H9 (cell line): Measurements from ENCODE around the gene KLK7. TPM values are rescaled to one million over a fixed set of nuclear protein-coding genes. Genes with fewer than 3 reads are reported as not detected.
"Not testable (repeated sequence)": the region's sequence is repeated elsewhere in the genome, so short reads cannot be mapped to it uniquely, and the experiment has no call there.

Experiments
- DNase-seq: peaks from one replicate; pipeline ENCODE4 v3.0.0-alpha.2; 2017
- H2AFZ ChIP-seq: one replicate; pipeline ENCODE4 v1.6.1; 2013; ENCODE audit warnings: mild to moderate bottlenecking, low read length, control low read depth, moderate library complexity
- H2AK5ac ChIP-seq: 2 replicates; pipeline ENCODE4 v1.6.1; 2013; ENCODE audit warnings: low read length, control low read depth, mixed read lengths; ENCODE audit not compliant: insufficient read length
- H2BK120ac ChIP-seq: one replicate; pipeline ENCODE4 v1.6.1; 2013; ENCODE audit warnings: low read depth, mild to moderate bottlenecking, low read length, control low read depth, inconsistent platforms; ENCODE audit not compliant: poor library complexity, severe bottlenecking
- H2BK12ac ChIP-seq: 2 replicates; pipeline ENCODE4 v1.6.1; 2013; ENCODE audit warnings: low read length, control low read depth, mixed read lengths, low read depth; ENCODE audit not compliant: insufficient read length
- H2BK15ac ChIP-seq: 2 replicates; pipeline ENCODE4 v1.6.1; 2013; ENCODE audit warnings: low read depth, low read length, control low read depth
- H2BK20ac ChIP-seq: one replicate; pipeline ENCODE4 v1.6.1; 2013; ENCODE audit warnings: low read depth, mild to moderate bottlenecking, low read length, control low read depth, inconsistent platforms; ENCODE audit not compliant: poor library complexity, severe bottlenecking
- H2BK5ac ChIP-seq: 2 replicates; pipeline ENCODE4 v1.6.1; 2013; ENCODE audit warnings: low read length, control low read depth, mixed read lengths; ENCODE audit not compliant: insufficient read length
- H3K14ac ChIP-seq: 2 replicates; pipeline ENCODE4 v1.6.1; 2013; ENCODE audit warnings: low read length, control low read depth; ENCODE audit not compliant: insufficient read depth
- H3K18ac ChIP-seq: 2 replicates; pipeline ENCODE4 v1.6.1; 2013; ENCODE audit warnings: low read depth, mild to moderate bottlenecking, mixed read lengths, low read length, control low read depth; ENCODE audit not compliant: insufficient read length
- H3K23ac ChIP-seq: 2 replicates; pipeline ENCODE4 v1.6.1; 2013; ENCODE audit warnings: low read length, control low read depth, mixed read lengths, low read depth; ENCODE audit not compliant: insufficient read length
- H3K23me2 ChIP-seq: 2 replicates; pipeline ENCODE4 v1.6.1; 2013; ENCODE audit warnings: low read depth, mild to moderate bottlenecking, mixed read lengths, low read length, control low read depth; ENCODE audit not compliant: insufficient read length, poor library complexity, severe bottlenecking
- H3K27ac ChIP-seq: 2 replicates; pipeline ENCODE4 v1.5.1; 2013; ENCODE audit warnings: low read length, control low read depth, mixed read lengths, low read depth; ENCODE audit not compliant: insufficient read length
- H3K27me3 ChIP-seq: 2 replicates; pipeline ENCODE4 v1.6.1; 2013; ENCODE audit warnings: low read length, control low read depth, inconsistent platforms; ENCODE audit not compliant: insufficient read depth
- H3K4ac ChIP-seq: 2 replicates; pipeline ENCODE4 v1.6.1; 2013; ENCODE audit warnings: low read depth, mild to moderate bottlenecking, control low read depth, inconsistent platforms, low read length, moderate library complexity
- H3K4me1 ChIP-seq: 2 replicates; pipeline ENCODE4 v1.6.1; 2013; ENCODE audit warnings: low read length, control low read depth, inconsistent platforms; ENCODE audit not compliant: insufficient read depth
- H3K4me2 ChIP-seq: 2 replicates; pipeline ENCODE4 v1.6.1; 2013; ENCODE audit warnings: low read length, control low read depth, mixed read lengths; ENCODE audit not compliant: insufficient read length, insufficient read depth
- H3K56ac ChIP-seq: 2 replicates; pipeline ENCODE4 v1.6.1; 2013; ENCODE audit warnings: low read depth, mild to moderate bottlenecking, mixed read lengths, low read length, control low read depth; ENCODE audit not compliant: insufficient read length
- H3K79me1 ChIP-seq: 2 replicates; pipeline ENCODE4 v1.6.1; 2013; ENCODE audit warnings: low read depth, mild to moderate bottlenecking, moderate library complexity, low read length, control low read depth, inconsistent platforms; ENCODE audit not compliant: insufficient read depth, poor library complexity, severe bottlenecking
- H3K79me2 ChIP-seq: 2 replicates; pipeline ENCODE4 v1.6.1; 2013; ENCODE audit warnings: low read length, control low read depth, inconsistent platforms; ENCODE audit not compliant: insufficient read depth
- H3K9ac ChIP-seq: 2 replicates; pipeline ENCODE4 v1.6.1; 2013; ENCODE audit warnings: low read length, control low read depth, mixed read lengths; ENCODE audit not compliant: insufficient read length; ENCODE audit errors: extremely low read depth
- H3K9me3 ChIP-seq: one replicate; pipeline ENCODE4 v1.6.1; 2013; ENCODE audit warnings: low read depth, low read length, inconsistent platforms; ENCODE audit not compliant: control insufficient read depth
- H3T11ph ChIP-seq: one replicate; pipeline ENCODE4 v1.6.1; 2013; ENCODE audit warnings: mild to moderate bottlenecking, low read length, control low read depth, inconsistent platforms
- H4K20me1 ChIP-seq: one replicate; pipeline ENCODE4 v1.6.1; 2013; ENCODE audit not compliant: control insufficient read depth, insufficient read length, insufficient read depth
- H4K5ac ChIP-seq: 2 replicates; pipeline ENCODE4 v1.6.1; 2013; ENCODE audit warnings: low read depth, mild to moderate bottlenecking, mixed read lengths, low read length, control low read depth; ENCODE audit not compliant: insufficient read length
- H4K8ac ChIP-seq: replicated peaks from 2 replicates; pipeline ENCODE4 v1.6.1; 2013; ENCODE audit warnings: low read length, control low read depth, mixed read lengths, low read depth; ENCODE audit not compliant: insufficient read length
- H4K91ac ChIP-seq: 2 replicates; pipeline ENCODE4 v1.6.1; 2013; ENCODE audit warnings: low read depth, mild to moderate bottlenecking, moderate library complexity, mixed read lengths, low read length, control low read depth; ENCODE audit not compliant: insufficient read length
- H3K27ac Mint-ChIP-seq, 3 experiments: 2 replicates in 2 of 3; 3 replicates in 1 of 3; pipeline ENCODE4 v1.8.0; 2020 to 2021; ENCODE audit warnings: mixed read lengths in 3 of 3, mild to moderate bottlenecking in 1 of 3, moderate library complexity in 1 of 3
- H3K27me3 Mint-ChIP-seq: 2 replicates; pipeline ENCODE4 v1.8.0; 2021; ENCODE audit warnings: low read depth, mild to moderate bottlenecking, moderate library complexity, mixed read lengths
- H3K36me3 Mint-ChIP-seq, 3 experiments: 2 replicates in 2 of 3; 3 replicates in 1 of 3; pipeline ENCODE4 v1.8.0; 2020 to 2021; ENCODE audit warnings: low read depth in 3 of 3, mixed read lengths in 3 of 3; ENCODE audit not compliant: insufficient read depth in 1 of 3
- H3K4me1 Mint-ChIP-seq, 2 experiments: 2 replicates each; pipeline ENCODE4 v1.8.0; 2020; ENCODE audit warnings: mixed read lengths in 2 of 2
- H3K4me3 Mint-ChIP-seq, 2 experiments: 2 replicates in 1 of 2; 3 replicates in 1 of 2; pipeline ENCODE4 v1.8.0; 2020 to 2021; ENCODE audit warnings: mild to moderate bottlenecking in 2 of 2, mixed read lengths in 2 of 2, moderate library complexity in 1 of 2
- H3K9me3 Mint-ChIP-seq, 2 experiments: 2 replicates in 1 of 2; 3 replicates in 1 of 2; pipeline ENCODE4 v1.8.0; 2020; ENCODE audit warnings: mild to moderate bottlenecking in 2 of 2, mixed read lengths in 2 of 2, moderate library complexity in 1 of 2
- WGBS: extraction: QIAGEN DNeasy Blood & Tissue Kit; methylation state at CpG from one replicate; pipeline ENCODE4 v1.1.7; 2013; ENCODE audit warnings: missing lambda C conversion rate, low lambda C conversion rate, mixed read lengths; ENCODE audit not compliant: insufficient read length; ENCODE audit errors: extremely low coverage; 5-methylcytosine and 5-hydroxymethylcytosine counted together
- total RNA-seq: library from RNA; stranded (reverse); gene quantifications from 2 replicates; pipeline ENCODE4 v1.2.1, GENCODE V29; 2021
- TF ChIP-seq, protein P1 (sequence below): fragments of 200-600 bp; sonication (generic); conservative IDR thresholded peaks from 3 replicates; pipeline ENCODE4 v1.8.0; 2021; ENCODE audit warnings: antibody characterized with exemption, mild to moderate bottlenecking

KLK7 gene
- total RNA-seq, 1 experiment from 2014 or later: 0.52 TPM

DNA sequence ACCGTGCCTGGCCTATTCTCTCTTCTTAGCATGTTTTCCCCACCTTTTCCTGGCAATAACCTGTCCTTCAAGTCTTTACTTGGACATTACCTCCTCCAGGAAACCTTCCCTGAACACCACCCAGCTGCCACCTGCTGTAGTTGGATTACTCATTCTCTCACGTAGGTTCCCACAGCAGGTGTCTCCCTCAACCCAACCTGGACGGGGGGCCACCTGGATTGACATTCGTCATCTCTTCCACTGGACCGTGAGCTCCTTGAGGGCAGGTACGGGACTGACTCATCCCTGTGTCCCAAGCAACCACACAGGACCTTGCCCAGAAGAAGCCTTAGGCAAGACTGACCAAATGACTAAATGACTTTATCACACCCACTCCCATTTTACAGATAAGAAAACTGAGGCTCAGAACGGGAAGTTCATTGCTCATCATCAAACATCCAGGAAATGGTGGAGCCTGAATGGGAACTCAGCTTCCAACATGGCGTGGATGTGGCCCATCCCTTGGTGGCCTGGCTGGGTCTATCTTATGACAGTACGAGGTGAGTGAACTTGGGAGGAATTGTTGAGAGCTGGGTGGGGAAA is 10.8 kb downstream of the KLK7 start:
- no peaks in the 10 kb centered on the region for H4K20me1 ChIP-seq
- H4K8ac ChIP-seq: no peak overlapping the region
- no peaks in the 10 kb centered on the region for H3K79me2 ChIP-seq
- H3K4ac ChIP-seq: no peak overlapping the region
- no peaks in the 10 kb centered on the region for H3K36me3 Mint-ChIP-seq
- H3K9me3 Mint-ChIP-seq: no peaks in the 10 kb centered on the region
- no peak overlapping the region for H4K91ac ChIP-seq
- no peak overlapping the region for H3K4me2 ChIP-seq
- H3K4me1 Mint-ChIP-seq: peaks cover 28 to 56% of the 10 kb centered on the region in 2 experiments
- H2BK5ac ChIP-seq: no peak overlapping the region
- H2BK15ac ChIP-seq: no peak overlapping the region
- no peaks in the 10 kb centered on the region for H3K79me1 ChIP-seq
- H2BK12ac ChIP-seq: no peak overlapping the region
- no peak overlapping the region for H3K27ac ChIP-seq
- no peak overlapping the region for H3T11ph ChIP-seq
- H3K27me3 Mint-ChIP-seq: peaks cover 2% of the 10 kb centered on the region
- H3K4me3 Mint-ChIP-seq: no peak overlapping the region
- H3K56ac ChIP-seq: no peak overlapping the region
- no peaks in the 10 kb centered on the region for H3K9me3 ChIP-seq
- no peak overlapping the region for H2BK20ac ChIP-seq
- no peaks in the 10 kb centered on the region for H3K23me2 ChIP-seq
- no peak overlapping the region for H3K27ac Mint-ChIP-seq
- H2BK120ac ChIP-seq: no peak overlapping the region
- H2AFZ ChIP-seq: no peak overlapping the region
- H3K18ac ChIP-seq: no peak overlapping the region
- no peak overlapping the region for H3K14ac ChIP-seq
- H2AK5ac ChIP-seq: no peak overlapping the region
- no peaks in the 10 kb centered on the region for H3K27me3 ChIP-seq
- TF ChIP-seq, protein P1, sequence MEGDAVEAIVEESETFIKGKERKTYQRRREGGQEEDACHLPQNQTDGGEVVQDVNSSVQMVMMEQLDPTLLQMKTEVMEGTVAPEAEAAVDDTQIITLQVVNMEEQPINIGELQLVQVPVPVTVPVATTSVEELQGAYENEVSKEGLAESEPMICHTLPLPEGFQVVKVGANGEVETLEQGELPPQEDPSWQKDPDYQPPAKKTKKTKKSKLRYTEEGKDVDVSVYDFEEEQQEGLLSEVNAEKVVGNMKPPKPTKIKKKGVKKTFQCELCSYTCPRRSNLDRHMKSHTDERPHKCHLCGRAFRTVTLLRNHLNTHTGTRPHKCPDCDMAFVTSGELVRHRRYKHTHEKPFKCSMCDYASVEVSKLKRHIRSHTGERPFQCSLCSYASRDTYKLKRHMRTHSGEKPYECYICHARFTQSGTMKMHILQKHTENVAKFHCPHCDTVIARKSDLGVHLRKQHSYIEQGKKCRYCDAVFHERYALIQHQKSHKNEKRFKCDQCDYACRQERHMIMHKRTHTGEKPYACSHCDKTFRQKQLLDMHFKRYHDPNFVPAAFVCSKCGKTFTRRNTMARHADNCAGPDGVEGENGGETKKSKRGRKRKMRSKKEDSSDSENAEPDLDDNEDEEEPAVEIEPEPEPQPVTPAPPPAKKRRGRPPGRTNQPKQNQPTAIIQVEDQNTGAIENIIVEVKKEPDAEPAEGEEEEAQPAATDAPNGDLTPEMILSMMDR: no peak
- no peak overlapping the region for H3K23ac ChIP-seq
- H4K5ac ChIP-seq: no peak overlapping the region
- no peak overlapping the region for H3K9ac ChIP-seq
- no CpG with 5 or more reads among the region's 9 CpGs for WGBS
- H3K4me1 ChIP-seq: peaks cover 4% of the 10 kb centered on the region; the same call in 1 of the 2 replicates
- DNase-seq: no peak

DNA sequence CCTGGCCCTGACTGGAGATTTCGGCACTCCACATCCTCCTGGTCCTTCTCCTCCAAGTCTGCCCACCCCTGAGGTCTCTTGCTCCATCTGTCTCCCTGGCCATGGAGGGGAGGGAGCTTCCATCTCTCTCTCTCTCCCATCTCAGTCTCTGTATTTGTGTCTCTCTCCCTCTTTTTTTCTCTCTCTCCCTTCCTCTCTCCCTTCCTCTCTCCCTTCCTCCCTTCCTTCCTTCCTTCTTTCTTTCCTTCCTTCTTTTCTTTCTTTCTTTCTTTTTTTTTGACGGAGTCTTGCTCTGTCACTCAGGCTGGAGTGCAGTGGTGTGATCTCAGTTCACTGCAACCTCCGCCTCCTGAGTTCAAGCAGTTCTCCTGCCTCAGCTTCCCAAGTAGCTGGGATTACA is 13.9 kb downstream of the KLK7 start:
- not testable (repeated sequence) for H3K14ac ChIP-seq, H3T11ph ChIP-seq, H2BK12ac ChIP-seq, H3K4ac ChIP-seq, H4K20me1 ChIP-seq, H3K18ac ChIP-seq, H3K36me3 Mint-ChIP-seq, H3K9me3 ChIP-seq, H3K79me1 ChIP-seq, DNase-seq, H3K9me3 Mint-ChIP-seq, H2BK20ac ChIP-seq, H3K4me2 ChIP-seq, H3K56ac ChIP-seq, H3K9ac ChIP-seq, H2BK5ac ChIP-seq, H2BK120ac ChIP-seq, H3K23me2 ChIP-seq, H2BK15ac ChIP-seq, H3K79me2 ChIP-seq, H4K5ac ChIP-seq, H2AFZ ChIP-seq, H4K8ac ChIP-seq, H3K27ac ChIP-seq, H4K91ac ChIP-seq, H3K4me1 ChIP-seq, H3K23ac ChIP-seq, H2AK5ac ChIP-seq, H3K27me3 ChIP-seq, H3K4me3 Mint-ChIP-seq
- peaks cover 14 to 41% of the 10 kb centered on the region in 2 experiments for H3K4me1 Mint-ChIP-seq
- WGBS: no CpG with 5 or more reads among the region's 3 CpGs
- H3K27ac Mint-ChIP-seq: peak overlapping the region in 2 of 3 experiments; percentile 53 to 81; a peak in 4 of 7 replicates
- peaks cover 10% of the 10 kb centered on the region for H3K27me3 Mint-ChIP-seq
